CD4-positive, alpha-beta T cell treated with Interferon gamma for 1 hour (primary cell): Measurements from ENCODE around the gene MINAR2.

Experiments
- DNase-seq: peaks from one replicate; pipeline ENCODE4 v3.0.0-alpha.2; 2020

MINAR2 gene, protein sequence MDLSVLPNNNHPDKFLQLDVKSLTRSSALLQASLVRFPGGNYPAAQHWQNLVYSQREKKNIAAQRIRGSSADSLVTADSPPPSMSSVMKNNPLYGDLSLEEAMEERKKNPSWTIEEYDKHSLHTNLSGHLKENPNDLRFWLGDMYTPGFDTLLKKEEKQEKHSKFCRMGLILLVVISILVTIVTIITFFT

GRCh38 chr5:129747572-129748407, at the start of gene MINAR2:
Gene MINAR2 (plus strand): TSS chr5:129748094. CDS start chr5:129748191, 97 bp downstream.
- DNase-seq: no peak

GRCh38 chr5:129698661-129699060, 49.2 kb upstream of the MINAR2 start:
- no peak for DNase-seq

DNA sequence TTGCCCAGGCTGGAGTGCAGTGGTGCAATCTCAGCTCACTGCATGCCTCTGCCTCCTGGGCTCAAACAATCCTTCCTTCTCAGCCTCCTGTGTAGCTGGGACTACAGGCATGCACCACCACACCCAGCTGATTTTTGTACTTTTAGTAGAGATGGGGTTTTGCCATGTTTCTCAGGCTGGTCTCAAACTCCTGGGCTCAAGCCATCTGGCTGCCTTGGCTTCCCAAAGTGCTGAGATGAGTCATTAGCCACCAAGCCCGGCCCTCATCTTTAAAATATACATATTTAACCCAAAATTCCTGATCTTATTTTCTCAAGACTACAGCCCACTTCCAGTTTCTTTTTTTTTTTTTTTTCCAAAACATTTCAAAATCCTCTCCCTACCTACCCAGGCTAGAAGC, 31.7 kb upstream of the MINAR2 start:
- DNase-seq: no peak

DNA sequence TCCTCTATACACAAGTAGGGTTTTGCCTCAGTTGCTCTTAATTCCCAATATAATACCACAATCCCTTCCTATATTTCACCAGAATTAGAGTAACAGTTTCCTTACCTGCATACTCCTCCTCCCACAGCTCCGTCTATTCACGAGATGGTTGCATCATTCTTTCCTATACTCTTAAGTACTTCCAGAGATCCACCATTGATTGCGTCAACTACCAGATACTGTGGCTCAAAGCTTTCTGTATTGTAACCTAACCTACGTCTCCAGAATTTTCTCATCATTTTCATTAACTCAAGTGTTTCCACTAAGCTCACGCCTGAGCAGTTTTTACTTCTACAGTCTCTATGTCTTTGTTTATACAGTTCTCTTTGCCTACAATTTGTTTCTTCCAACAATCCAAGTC, 31.2 kb upstream of the MINAR2 start:
- DNase-seq: no peak

GRCh38 chr5:129717751-129718310, 30.1 kb upstream of the MINAR2 start:
- DNase-seq: no peak

DNA sequence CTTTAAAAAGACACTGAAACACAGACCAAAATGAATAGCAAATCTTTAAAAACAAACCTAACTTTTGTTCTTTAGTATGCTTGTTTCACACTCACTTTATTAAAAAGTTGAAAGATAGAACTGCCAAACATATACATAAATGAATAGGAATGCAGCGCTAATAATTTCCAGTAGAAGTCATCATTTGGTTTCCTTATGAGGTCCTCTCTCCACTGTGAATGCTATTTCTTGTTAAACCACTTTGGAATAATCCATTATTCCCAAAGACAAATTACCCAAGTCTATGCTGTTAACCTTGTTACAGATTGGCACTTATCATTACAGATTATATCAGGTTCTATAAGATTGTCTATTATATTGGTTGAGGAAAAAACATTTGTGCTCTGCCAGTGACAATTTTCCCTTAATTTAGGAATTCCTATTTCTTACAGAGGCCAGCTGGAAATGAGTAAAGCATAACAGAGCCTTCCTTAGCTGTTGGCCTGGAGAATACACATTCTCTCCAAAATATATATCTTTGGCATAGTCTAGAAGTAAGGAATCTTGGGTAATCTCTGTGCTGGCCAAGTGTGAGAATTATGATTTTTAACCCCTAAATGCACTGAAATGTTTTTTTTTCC, 29.3 kb upstream of the MINAR2 start:
- no peak for DNase-seq

DNA sequence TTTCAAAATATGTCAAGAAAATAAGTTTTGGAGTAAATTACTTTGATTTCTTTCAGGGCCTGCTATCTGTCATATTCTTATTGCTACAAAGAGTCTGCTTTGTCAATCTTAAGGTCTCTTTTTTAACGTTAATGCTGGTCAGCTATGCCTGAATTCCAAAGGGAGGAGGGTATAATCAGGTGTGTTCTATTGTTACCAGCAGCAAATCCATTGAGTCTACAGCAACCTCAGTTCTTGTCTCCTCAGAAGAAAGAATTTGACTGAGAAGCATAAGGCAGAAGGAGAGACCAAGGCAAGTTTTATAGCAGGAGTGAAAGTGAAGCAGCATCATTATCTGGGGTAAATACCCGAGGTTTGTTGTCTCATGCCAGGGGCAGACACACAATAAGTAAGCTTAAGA, 23.7 kb upstream of the MINAR2 start:
- no peak for DNase-seq

GRCh38 chr5:129724647-129725046, 23.2 kb upstream of the MINAR2 start:
- DNase-seq: no peak

- no peak for DNase-seq
Observed at GRCh38 chr5:129739773-129740172, 8.1 kb upstream of the MINAR2 start.

DNA sequence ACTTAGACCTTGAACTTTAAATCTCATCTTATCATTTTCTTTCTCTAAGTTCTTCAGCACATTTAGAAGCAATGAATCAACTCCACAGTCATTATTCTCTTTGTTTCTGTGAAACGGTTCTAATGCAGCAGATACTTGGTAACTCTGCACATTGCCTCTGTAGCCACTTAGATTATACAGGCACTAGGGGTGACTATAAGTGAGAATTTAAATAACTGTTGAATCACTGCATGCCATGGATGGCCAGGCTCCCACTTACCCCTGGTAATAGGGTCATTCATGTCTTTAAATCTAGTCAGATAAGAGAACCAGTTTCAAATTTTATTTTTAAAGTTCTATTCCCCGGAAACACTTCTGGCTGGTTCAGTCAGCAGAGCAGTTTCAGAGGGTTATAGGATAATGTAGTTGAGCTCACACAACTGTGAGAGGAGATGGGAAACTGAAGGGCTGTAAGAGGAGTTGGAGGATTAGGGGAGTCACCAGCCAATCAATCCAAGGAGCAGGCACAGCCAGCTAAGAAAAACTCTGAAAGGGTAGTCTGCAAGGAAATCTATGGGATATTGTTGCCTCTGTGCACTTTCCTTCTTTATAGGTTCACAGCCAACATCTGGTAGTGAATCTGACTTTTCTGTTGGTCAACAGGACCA, 4.2 kb upstream of the MINAR2 start:
- no peak for DNase-seq

- no peak for DNase-seq
Observed at GRCh38 chr5:129745997-129746396, 1.9 kb upstream of the MINAR2 start.

- DNase-seq: no peak
Observed at GRCh38 chr5:129746876-129747275, 1.0 kb upstream of the MINAR2 start.

DNA sequence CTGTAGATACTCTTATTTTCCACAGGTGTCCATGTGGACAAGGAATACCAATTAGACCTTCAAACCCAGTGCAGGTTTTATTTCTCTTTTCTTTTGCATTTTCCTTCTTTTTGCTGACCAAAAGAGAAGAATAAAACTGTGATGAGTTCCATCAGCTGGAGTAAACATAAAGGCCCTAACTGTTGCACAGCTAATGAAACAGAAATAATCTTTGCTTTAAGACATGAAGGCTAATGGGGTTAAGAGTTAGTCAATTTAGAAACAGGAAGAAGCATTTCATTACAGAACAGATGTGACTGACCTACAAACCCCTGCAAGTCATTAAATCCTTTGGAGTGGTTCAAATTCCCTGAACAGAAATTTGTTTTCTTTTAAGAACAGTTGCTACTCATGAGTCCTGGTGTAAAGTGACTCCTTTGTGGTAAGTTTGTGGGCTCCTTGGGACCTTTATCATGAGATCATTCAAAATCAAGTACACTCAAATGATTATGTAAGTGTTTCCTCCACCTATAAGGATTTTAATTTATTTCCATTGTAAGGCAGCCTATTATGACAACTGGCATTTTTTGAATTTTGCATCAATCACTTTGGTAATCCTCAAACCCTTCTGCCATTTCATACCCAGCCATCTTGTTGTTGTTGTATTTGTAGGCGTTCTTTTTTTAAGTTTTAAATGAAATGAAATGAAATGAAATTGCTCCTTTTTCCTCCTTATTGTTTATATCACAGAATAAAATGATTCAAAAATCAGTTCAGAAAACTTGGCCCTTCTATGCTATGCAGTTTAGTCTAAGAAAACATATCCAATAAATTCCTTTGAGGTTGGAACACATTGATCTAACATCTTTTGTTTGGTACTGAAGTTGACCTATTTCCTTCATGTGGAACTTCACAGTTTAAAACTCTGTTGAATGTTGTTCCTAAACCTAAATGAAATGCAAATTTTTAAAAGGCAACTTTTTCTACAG, 1.3 kb downstream of the MINAR2 start:
- DNase-seq: no peak

GRCh38 chr5:129760636-129761325, 12.9 kb downstream of the MINAR2 start:
- no peak for DNase-seq

DNA sequence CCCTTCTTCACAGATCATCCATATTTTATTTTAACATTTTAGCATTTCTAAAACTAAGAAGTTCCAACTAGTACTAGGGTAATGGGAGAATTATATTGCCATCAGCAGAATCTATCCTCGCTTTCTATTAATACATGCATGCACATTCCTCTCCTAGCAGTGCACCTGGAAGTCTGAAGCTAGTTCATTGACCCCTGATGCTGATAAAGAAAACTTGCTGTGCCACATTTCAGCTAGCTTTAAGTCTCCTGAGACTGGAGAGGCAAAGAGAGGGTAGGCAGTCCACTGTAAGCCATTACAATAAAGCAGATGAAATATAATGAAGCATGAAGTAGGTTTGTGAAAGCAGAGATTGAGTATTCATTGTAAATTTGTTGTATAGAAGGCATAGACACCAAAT, 15.8 kb downstream of the MINAR2 start:
- no peak for DNase-seq

- no peak for DNase-seq
Observed at GRCh38 chr5:129766798-129767197, 18.9 kb downstream of the MINAR2 start.

- DNase-seq: peak; percentile 20
Observed at GRCh38 chr5:129767927-129768380, 20.1 kb downstream of the MINAR2 start.

DNA sequence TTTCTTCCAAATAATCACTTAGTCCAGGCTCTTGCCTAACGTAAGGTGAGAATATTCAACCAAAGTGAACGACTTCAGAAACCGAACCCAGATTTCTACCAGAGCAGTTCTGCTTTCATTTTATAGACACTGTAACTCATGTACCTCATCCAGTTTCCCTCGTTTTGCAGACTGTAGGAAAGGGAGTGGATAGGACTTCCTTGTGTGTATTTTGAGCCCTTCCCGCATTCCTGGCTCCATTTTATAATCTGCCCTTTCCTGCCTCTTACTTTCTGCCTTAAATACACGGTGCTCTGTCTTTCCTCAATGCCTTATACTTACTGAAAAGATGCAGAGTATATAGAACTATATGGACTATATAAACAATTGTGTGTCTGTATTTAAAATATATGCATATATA, 20.8 kb downstream of the MINAR2 start:
- no peak for DNase-seq

- DNase-seq: no peak
Observed at GRCh38 chr5:129770024-129770820, 22.3 kb downstream of the MINAR2 start.

DNA sequence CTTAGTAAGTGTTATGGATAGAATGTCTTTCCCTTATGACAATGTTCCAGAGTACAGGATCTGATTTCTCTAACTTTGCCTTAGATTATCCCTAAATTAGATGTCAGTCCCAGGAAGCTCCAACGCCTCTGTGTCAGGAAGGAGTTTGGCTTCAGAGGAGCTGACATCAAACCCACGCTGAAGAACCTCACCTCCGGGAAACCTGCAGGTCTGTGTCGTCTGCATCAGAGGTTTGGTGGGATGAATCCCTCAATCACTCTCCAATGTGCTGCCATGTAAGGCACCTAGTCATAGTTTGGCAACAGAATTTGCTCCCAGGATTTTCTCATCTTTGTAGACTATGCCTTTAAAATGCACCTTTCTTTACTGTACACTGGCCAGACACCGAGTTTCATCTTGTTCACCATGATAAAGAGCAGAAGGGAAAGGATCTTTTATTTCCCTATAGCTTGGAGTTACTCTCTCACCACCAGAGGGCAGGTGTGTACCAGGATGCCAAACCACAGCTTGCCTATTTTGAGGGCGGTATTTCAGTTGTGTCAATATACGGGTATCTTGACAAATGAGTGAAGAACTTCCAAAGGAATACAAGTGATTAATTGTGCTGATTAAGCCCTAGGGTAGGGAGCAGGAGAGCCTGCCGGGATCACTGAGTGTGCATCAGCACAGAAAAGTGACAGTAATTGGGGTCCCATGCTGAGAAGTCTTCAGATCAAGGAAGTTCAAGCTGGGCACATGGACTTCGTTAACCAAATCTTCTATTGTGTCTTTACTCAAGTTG, 23.4 kb downstream of the MINAR2 start:
- no peak for DNase-seq
